Liver (tissue), 3 donors: ENCODE measurements around the gene CYP17A1.
A peak's percentile ranks its signal among the peaks of the same experiment; 100 is the strongest.

Experiments
- CTCF ChIP-seq: fragments of 150-350 bp; IDR thresholded peaks from 2 replicates; pipeline ENCODE4 v1.5.1; 2017; ENCODE audit warnings: improper control_type of control experiment, low read depth, low read length; ENCODE audit not compliant: missing input control
- GABPA ChIP-seq, 2 donors: IDR thresholded peaks in 1 of 2; conservative IDR thresholded peaks in 1 of 2; 2 replicates each; pipeline ENCODE4 v1.6.1; 2016; ENCODE audit warnings: antibody characterized with exemption in 2 of 2, mild to moderate bottlenecking in 1 of 2, moderate library complexity in 1 of 2
- HNF4G ChIP-seq: IDR thresholded peaks from 2 replicates; pipeline ENCODE4 v1.6.1; 2016; ENCODE audit warnings: antibody characterized with exemption
- JUND ChIP-seq, 2 donors: IDR thresholded peaks; 2 replicates each; pipeline ENCODE4 v1.6.1; 2016; ENCODE audit warnings: antibody characterized with exemption in 2 of 2
- MAX ChIP-seq: IDR thresholded peaks from 2 replicates; pipeline ENCODE4 v1.6.1; 2016; ENCODE audit warnings: antibody characterized with exemption
- REST ChIP-seq: IDR thresholded peaks from 2 replicates; pipeline ENCODE4 v1.6.1; 2016; ENCODE audit warnings: antibody characterized with exemption, mild to moderate bottlenecking
- RXRA ChIP-seq, 2 donors: IDR thresholded peaks; 2 replicates each; pipeline ENCODE4 v1.6.1; 2017 to 2018; ENCODE audit warnings: antibody characterized with exemption in 2 of 2, mild to moderate bottlenecking in 1 of 2
- TAF1 ChIP-seq: conservative IDR thresholded peaks from 2 replicates; pipeline ENCODE4 v1.6.1; 2016; ENCODE audit warnings: antibody characterized with exemption, mild to moderate bottlenecking
- donor health status: healthy.
- donor health status: healthy.

- TF ChIP-seq TAF1 = no peak
- no peak for TF ChIP-seq CTCF
- peak; percentile 76 for TF ChIP-seq REST
- TF ChIP-seq RXRA (IDR thresholded peaks at IDR 0.05) = peak; percentile 93
- TF ChIP-seq GABPA (IDR thresholded peaks at IDR 0.05 in 1 of 2, conservative IDR thresholded peaks at IDR 0.05 in 1 of 2) = peak in 1 of 2 donors; percentile 71
- TF ChIP-seq HNF4G = peak; percentile 82
- TF ChIP-seq JUND (IDR thresholded peaks at IDR 0.05) = peak; percentile 88 to 92
- peak; percentile 99 for TF ChIP-seq MAX
Measured at GRCh38 chr10:102850025-102850518, 12.9 kb upstream of the CYP17A1 start.
